IMR-90 (cell line): ENCODE results near the gene SNX3. TPM values are rescaled to one million over a fixed set of nuclear protein-coding genes. Genes with fewer than 3 reads are reported as not detected.

Experiments
- ATAC-seq: fragments of 200-7000 bp; cut with Tn5 transposase; 2 replicates; pipeline ENCODE4 v1.9.1; 2020; ENCODE audit warnings: low read depth, mild to moderate bottlenecking, moderate library complexity
- BruUV-seq: library from RNA; stranded (reverse); fragments of 400-500 nt; replicated peaks from 2 replicates; lab custom pipeline; 2021; lab: Mats Ljungman, UMichigan
- CTCF ChIA-PET: fragments of 300-600 bp; formaldehyde crosslinking; extraction: SDS; loops from one replicate; lab custom pipeline; 2021; ENCODE audit warnings: antibody characterized with exemption; lab: Yijun Ruan, JAX
- POLR2A ChIA-PET: fragments of 300-600 bp; sonication (Branson Sonifier 250); formaldehyde crosslinking; loops from one replicate; lab custom pipeline; 2022; ENCODE audit warnings: antibody characterized with exemption; ENCODE audit not compliant: unreplicated experiment; lab: Charles Lee
- DNase-seq: peaks from one replicate; pipeline ENCODE4 v3.0.0; 2013
- H2AFZ ChIP-seq: replicated peaks from 2 replicates; pipeline ENCODE3; 2013; ENCODE audit warnings: low read length, mild to moderate bottlenecking; ENCODE audit not compliant: poor library complexity
- H2AK5ac ChIP-seq: 2 replicates; pipeline ENCODE4 v1.6.1; 2013; ENCODE audit warnings: low read depth, low read length, inconsistent platforms
- H2AK9ac ChIP-seq: replicated peaks from 2 replicates; pipeline ENCODE3; 2013; ENCODE audit warnings: mild to moderate bottlenecking, low read depth, low read length, moderate library complexity; ENCODE audit not compliant: poor library complexity
- H2BK120ac ChIP-seq: 2 replicates; pipeline ENCODE4 v1.6.1; 2013; ENCODE audit warnings: low read depth, low read length, inconsistent platforms
- H2BK15ac ChIP-seq: 3 replicates; pipeline ENCODE4 v1.6.1; 2013; ENCODE audit warnings: low read depth, low read length, inconsistent platforms
- H2BK20ac ChIP-seq: 2 replicates; pipeline ENCODE4 v1.6.1; 2013; ENCODE audit warnings: low read depth, mild to moderate bottlenecking, inconsistent platforms, low read length, moderate library complexity
- H2BK5ac ChIP-seq: 2 replicates; pipeline ENCODE4 v1.6.1; 2013; ENCODE audit warnings: mild to moderate bottlenecking, low read depth, low read length, inconsistent platforms; ENCODE audit not compliant: poor library complexity, severe bottlenecking
- H3K14ac ChIP-seq: replicated peaks from 2 replicates; pipeline ENCODE4 v1.6.1; 2013; ENCODE audit warnings: low read depth, low read length, inconsistent platforms
- H3K18ac ChIP-seq: 2 replicates; pipeline ENCODE4 v1.6.1; 2013; ENCODE audit warnings: low read depth, low read length, control low read depth
- H3K23ac ChIP-seq: 2 replicates; pipeline ENCODE4 v1.6.1; 2013; ENCODE audit warnings: low read depth, low read length, inconsistent platforms
- H3K27ac ChIP-seq: 2 replicates; pipeline ENCODE4 v1.5.1; 2013; ENCODE audit warnings: mild to moderate bottlenecking, control low read depth, low read length; ENCODE audit not compliant: insufficient read depth
- H3K27me3 ChIP-seq: 2 replicates; pipeline ENCODE4 v1.6.1; 2013; ENCODE audit warnings: low read length; ENCODE audit not compliant: control insufficient read depth, insufficient read depth
- H3K36me3 ChIP-seq: 2 replicates; pipeline ENCODE4 v1.6.1; 2013; ENCODE audit warnings: low read length, mixed read lengths; ENCODE audit not compliant: control insufficient read depth, insufficient read depth
- H3K4ac ChIP-seq: 2 replicates; pipeline ENCODE4 v1.6.1; 2013; ENCODE audit warnings: low read depth, low read length, inconsistent platforms
- H3K4me1 ChIP-seq: 2 replicates; pipeline ENCODE4 v1.6.1; 2013; ENCODE audit warnings: low read length, mixed read lengths; ENCODE audit not compliant: control insufficient read depth, insufficient read depth
- H3K4me2 ChIP-seq: 2 replicates; pipeline ENCODE4 v1.6.1; 2013; ENCODE audit warnings: low read depth, mild to moderate bottlenecking, control low read depth, low read length, moderate library complexity
- H3K4me3 ChIP-seq: 2 replicates; pipeline ENCODE4 v1.5.1; 2013; ENCODE audit warnings: low read depth, mild to moderate bottlenecking, control low read depth, low read length, moderate library complexity; ENCODE audit not compliant: insufficient read depth
- H3K56ac ChIP-seq: 2 replicates; pipeline ENCODE4 v1.6.1; 2013; ENCODE audit warnings: low read length, inconsistent platforms; ENCODE audit not compliant: insufficient read depth; ENCODE audit errors: extremely low read depth
- H3K79me1 ChIP-seq, 2 experiments: 2 replicates each; pipeline ENCODE4 v1.6.1; 2013; ENCODE audit warnings: low read length in 2 of 2, inconsistent platforms in 1 of 2, low read depth in 1 of 2
- H3K9ac ChIP-seq: 2 replicates; pipeline ENCODE4 v1.6.1; 2013; ENCODE audit warnings: low read depth, low read length, control low read depth
- H3K9me1 ChIP-seq: 2 replicates; pipeline ENCODE4 v1.6.1; 2013; ENCODE audit warnings: low read length, inconsistent platforms; ENCODE audit not compliant: insufficient read depth
- H3K9me3 ChIP-seq: 2 replicates; pipeline ENCODE4 v1.6.1; 2013; ENCODE audit warnings: low read length; ENCODE audit not compliant: control insufficient read depth, insufficient read depth
- H4K20me1 ChIP-seq: 2 replicates; pipeline ENCODE4 v1.6.1; 2013; ENCODE audit warnings: low read length, inconsistent platforms; ENCODE audit not compliant: insufficient read depth
- H4K5ac ChIP-seq: 2 replicates; pipeline ENCODE4 v1.6.1; 2013; ENCODE audit warnings: mild to moderate bottlenecking, low read depth, low read length, control low read depth
- H4K8ac ChIP-seq, 2 experiments: 2 replicates each; pipeline ENCODE4 v1.6.1; 2013; ENCODE audit warnings: low read depth in 2 of 2, low read length in 2 of 2, control low read depth in 1 of 2, inconsistent platforms in 1 of 2
- H4K91ac ChIP-seq: 2 replicates; pipeline ENCODE4 v1.6.1; 2013; ENCODE audit warnings: low read depth, low read length, inconsistent platforms; ENCODE audit not compliant: insufficient read depth
- CHD1 ChIP-seq: IDR thresholded peaks from 2 replicates; pipeline ENCODE4 v1.6.1; 2012; ENCODE audit warnings: low read depth, low read length, improper control_type of control experiment
- ELK1 ChIP-seq: fragments of 150-350 bp; IDR thresholded peaks from 2 replicates; pipeline ENCODE4 v1.6.1; 2016; ENCODE audit warnings: low read depth, mild to moderate bottlenecking, low read length, moderate library complexity, borderline replicate concordance
- FOS ChIP-seq: fragments of 150-350 bp; IDR thresholded peaks from 2 replicates; pipeline ENCODE4 v1.6.1; 2016; ENCODE audit warnings: low read depth, low read length
- MAFK ChIP-seq: IDR thresholded peaks from 2 replicates; pipeline ENCODE4 v1.6.1; 2012; ENCODE audit warnings: low read depth, low read length, improper control_type of control experiment
- MAZ ChIP-seq: IDR thresholded peaks from 2 replicates; pipeline ENCODE4 v1.6.1; 2012; ENCODE audit warnings: low read depth, mild to moderate bottlenecking, low read length, improper control_type of control experiment, moderate library complexity, borderline replicate concordance
- RCOR1 ChIP-seq: IDR thresholded peaks from 2 replicates; pipeline ENCODE4 v1.6.1; 2012; ENCODE audit warnings: mild to moderate bottlenecking, low read length, improper control_type of control experiment; ENCODE audit not compliant: insufficient replicate concordance
- WGBS, 2 experiments: methylation state at CpG; one replicate each; pipeline versions ENCODE4 v1.1.5 to v1.1.7; 2013; ENCODE audit warnings: missing lambda C conversion rate in 2 of 2; ENCODE audit not compliant: insufficient read length in 1 of 2; ENCODE audit errors: extremely low coverage in 2 of 2; 5-methylcytosine and 5-hydroxymethylcytosine counted together
- dilution Hi-C: fragments of 300-500 bp; cut with HindIII; formaldehyde crosslinking; loops from one replicate; pipeline ENCODE4 v1.14.3; 2018; ENCODE audit warnings: low sequenced_read_pairs; ENCODE audit not compliant: unreplicated experiment
- in situ Hi-C: fragments of 300-500 bp; cut with MboI; formaldehyde crosslinking; loops from 3 replicates; pipeline ENCODE4 v1.14.3; 2019; ENCODE audit warnings: low sequenced_read_pairs, inconsistent platforms, mixed read lengths
- intact Hi-C: fragments of 100-400 bp; cut with micrococcal nuclease; formaldehyde crosslinking; loops from 2 replicates; pipeline ENCODE4 v1.10.0; 2022
- polyA plus RNA-seq, 3 experiments: library from polyadenylated mRNA; depleted of rRNA; stranded (reverse); fragments of >200 nt; gene quantifications; 2 replicates each; pipeline ENCODE4 v1.2.3, GENCODE V29; 2012; ENCODE audit warnings: low replicate concordance in 1 of 3
- total RNA-seq: library from RNA; depleted of rRNA; stranded (reverse); fragments of >200 nt; gene quantifications from 2 replicates; pipeline ENCODE4 v1.2.3, GENCODE V29; 2012
- TF ChIP-seq, protein P1 (sequence below): fragments of 150-350 bp; IDR thresholded peaks from 2 replicates; pipeline ENCODE4 v1.6.1; 2017; ENCODE audit warnings: mild to moderate bottlenecking, antibody characterized with exemption, low read length, low read depth

The SNX3 gene
- total and polyA plus RNA-seq, 2 of the 4 experiments (the other 2 are of a cell fraction): 105 to 159 TPM

GRCh38 chr6:108175592-108176279 is 85.1 kb downstream of the SNX3 start:
- Histone ChIP-seq H2AK9ac (no peak overlapping the region), H3K27me3 (peaks cover 69% of the 10 kb centered on the region), H4K5ac (no peak overlapping the region), H3K27ac (no peak overlapping the region), H4K91ac (no peak overlapping the region), H2BK120ac (no peak overlapping the region), H2BK5ac (no peak overlapping the region), H2AFZ (peak overlapping the region; percentile 3), H3K14ac (no peak overlapping the region), H3K23ac (no peak overlapping the region), H2AK5ac (no peak overlapping the region), H3K9me1 (no peaks in the 10 kb centered on the region), H3K18ac (no peak overlapping the region), H3K36me3 (no peaks in the 10 kb centered on the region), H2BK15ac (no peak overlapping the region), H3K4me1 (no peaks in the 10 kb centered on the region), H3K56ac (no peak overlapping the region), H3K79me1 (no peaks in the 10 kb centered on the region), H3K4ac (no peak overlapping the region), H4K20me1 (no peaks in the 10 kb centered on the region), H2BK20ac (no peak overlapping the region), H3K9ac (no peak overlapping the region), H3K4me2 (no peak overlapping the region), H3K4me3 (no peak overlapping the region), H3K9me3 (peaks cover 15% of the 10 kb centered on the region), H4K8ac (no peak overlapping the region)
- intact Hi-C loops: no loop called here
- 0% methylated on average over 3 of the region's 38 CpGs; no CpG with 5 or more reads in 1 of the 2 experiments for WGBS, 2 experiments
- ATAC-seq (no peak), DNase-seq (no peak)
- no TSS peak for BruUV-seq
- in situ Hi-C loops: no loop called here
- dilution Hi-C loops: no loop called here
- ChIA-PET CTCF (no interaction called here), POLR2A (no interaction called here)
- TF ChIP-seq CHD1 (no peak), MAFK (no peak), FOS (no peak), RCOR1 (no peak), MAZ (no peak), ELK1 (no peak)
- TF ChIP-seq, protein P1, sequence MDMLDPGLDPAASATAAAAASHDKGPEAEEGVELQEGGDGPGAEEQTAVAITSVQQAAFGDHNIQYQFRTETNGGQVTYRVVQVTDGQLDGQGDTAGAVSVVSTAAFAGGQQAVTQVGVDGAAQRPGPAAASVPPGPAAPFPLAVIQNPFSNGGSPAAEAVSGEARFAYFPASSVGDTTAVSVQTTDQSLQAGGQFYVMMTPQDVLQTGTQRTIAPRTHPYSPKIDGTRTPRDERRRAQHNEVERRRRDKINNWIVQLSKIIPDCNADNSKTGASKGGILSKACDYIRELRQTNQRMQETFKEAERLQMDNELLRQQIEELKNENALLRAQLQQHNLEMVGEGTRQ: no peak
